ENCODE results near the gene CERK.

GRCh38 chr22:46763051-46763705, 25.1 kb upstream of the CERK start:
- TF ChIP-seq JUND (IDR thresholded peaks at IDR 0.05) (no peak), CTCF (IDR thresholded peaks at IDR 0.05; ENCODE audit: low read depth, low read length, missing input control) (no peak), HNF4A (conservative IDR thresholded peaks at IDR 0.05) (no peak), EGR1 (IDR thresholded peaks at IDR 0.05; ENCODE audit: low read depth in 2 of 2) (no peak), TAF1 (conservative IDR thresholded peaks at IDR 0.05) (no peak), SP1 (IDR thresholded peaks at IDR 0.05) (no peak), MAX (IDR thresholded peaks at IDR 0.05) (no peak), RAD21 (IDR thresholded peaks at IDR 0.05) (no peak), YY1 (IDR thresholded peaks at IDR 0.05) (no peak), HNF4G (IDR thresholded peaks at IDR 0.05) (no peak), ZBTB33 (IDR thresholded peaks at IDR 0.05) (no peak), ATF3 (IDR thresholded peaks at IDR 0.05) (no peak), GABPA (IDR thresholded peaks at IDR 0.05 in 1 of 2, conservative IDR thresholded peaks at IDR 0.05 in 1 of 2) (no peak)
- TF ChIP-seq, protein P1, sequence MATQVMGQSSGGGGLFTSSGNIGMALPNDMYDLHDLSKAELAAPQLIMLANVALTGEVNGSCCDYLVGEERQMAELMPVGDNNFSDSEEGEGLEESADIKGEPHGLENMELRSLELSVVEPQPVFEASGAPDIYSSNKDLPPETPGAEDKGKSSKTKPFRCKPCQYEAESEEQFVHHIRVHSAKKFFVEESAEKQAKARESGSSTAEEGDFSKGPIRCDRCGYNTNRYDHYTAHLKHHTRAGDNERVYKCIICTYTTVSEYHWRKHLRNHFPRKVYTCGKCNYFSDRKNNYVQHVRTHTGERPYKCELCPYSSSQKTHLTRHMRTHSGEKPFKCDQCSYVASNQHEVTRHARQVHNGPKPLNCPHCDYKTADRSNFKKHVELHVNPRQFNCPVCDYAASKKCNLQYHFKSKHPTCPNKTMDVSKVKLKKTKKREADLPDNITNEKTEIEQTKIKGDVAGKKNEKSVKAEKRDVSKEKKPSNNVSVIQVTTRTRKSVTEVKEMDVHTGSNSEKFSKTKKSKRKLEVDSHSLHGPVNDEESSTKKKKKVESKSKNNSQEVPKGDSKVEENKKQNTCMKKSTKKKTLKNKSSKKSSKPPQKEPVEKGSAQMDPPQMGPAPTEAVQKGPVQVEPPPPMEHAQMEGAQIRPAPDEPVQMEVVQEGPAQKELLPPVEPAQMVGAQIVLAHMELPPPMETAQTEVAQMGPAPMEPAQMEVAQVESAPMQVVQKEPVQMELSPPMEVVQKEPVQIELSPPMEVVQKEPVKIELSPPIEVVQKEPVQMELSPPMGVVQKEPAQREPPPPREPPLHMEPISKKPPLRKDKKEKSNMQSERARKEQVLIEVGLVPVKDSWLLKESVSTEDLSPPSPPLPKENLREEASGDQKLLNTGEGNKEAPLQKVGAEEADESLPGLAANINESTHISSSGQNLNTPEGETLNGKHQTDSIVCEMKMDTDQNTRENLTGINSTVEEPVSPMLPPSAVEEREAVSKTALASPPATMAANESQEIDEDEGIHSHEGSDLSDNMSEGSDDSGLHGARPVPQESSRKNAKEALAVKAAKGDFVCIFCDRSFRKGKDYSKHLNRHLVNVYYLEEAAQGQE (IDR thresholded peaks at IDR 0.05), result no peak
